KMS-11 (cell line): ENCODE data around the gene LRRC15.

Source experiments
- H2AFZ ChIP-seq: fragments of 200-600 bp; sonication (generic); 2 replicates; pipeline ENCODE4 v1.6.1; 2016; ENCODE audit warnings: antibody characterized with exemption, mixed run types, low read depth
- H3K27ac ChIP-seq: fragments of 200-600 bp; sonication (generic); 2 replicates; pipeline ENCODE4 v1.6.1; 2016; ENCODE audit warnings: mild to moderate bottlenecking, mixed run types
- H3K27me3 ChIP-seq: fragments of 200-600 bp; sonication (generic); 2 replicates; pipeline ENCODE4 v1.6.1; 2017; ENCODE audit warnings: mild to moderate bottlenecking, low read depth, mixed run types, moderate library complexity; ENCODE audit not compliant: insufficient read depth
- H3K36me3 ChIP-seq: fragments of 200-600 bp; sonication (generic); 2 replicates; pipeline ENCODE4 v1.6.1; 2017; ENCODE audit warnings: mild to moderate bottlenecking, mixed run types; ENCODE audit not compliant: insufficient read depth
- H3K4me1 ChIP-seq: fragments of 200-600 bp; sonication (generic); 2 replicates; pipeline ENCODE4 v1.6.1; 2016; ENCODE audit warnings: mild to moderate bottlenecking, low read depth, mixed run types; ENCODE audit not compliant: poor library complexity, severe bottlenecking
- H3K4me2 ChIP-seq: fragments of 200-600 bp; sonication (generic); 2 replicates; pipeline ENCODE4 v1.7.0; 2016; ENCODE audit warnings: mild to moderate bottlenecking, mixed run types
- H3K4me3 ChIP-seq: fragments of 200-600 bp; sonication (generic); IDR thresholded peaks from 2 replicates; pipeline ENCODE4 v1.6.1; 2017; ENCODE audit warnings: low read depth, low read length, mixed read lengths; ENCODE audit not compliant: insufficient read depth
- H3K79me2 ChIP-seq: fragments of 200-600 bp; sonication (generic); 2 replicates; pipeline ENCODE4 v1.6.1; 2016; ENCODE audit warnings: low read depth, mixed run types; ENCODE audit not compliant: insufficient read depth
- H3K9ac ChIP-seq: fragments of 200-600 bp; sonication (generic); 2 replicates; pipeline ENCODE4 v1.6.1; 2016; ENCODE audit warnings: mild to moderate bottlenecking, mixed run types
- H4K20me1 ChIP-seq: fragments of 200-600 bp; sonication (generic); 2 replicates; pipeline ENCODE4 v1.6.1; 2016; ENCODE audit warnings: mild to moderate bottlenecking, mixed run types; ENCODE audit not compliant: insufficient read depth
- CTCF ChIP-seq: fragments of 200-600 bp; sonication (generic); conservative IDR thresholded peaks from 2 replicates; pipeline ENCODE4 v1.6.1; 2017; ENCODE audit warnings: low read depth, mild to moderate bottlenecking, antibody characterized with exemption, low read length, moderate library complexity, mixed read lengths

Gene LRRC15

DNA sequence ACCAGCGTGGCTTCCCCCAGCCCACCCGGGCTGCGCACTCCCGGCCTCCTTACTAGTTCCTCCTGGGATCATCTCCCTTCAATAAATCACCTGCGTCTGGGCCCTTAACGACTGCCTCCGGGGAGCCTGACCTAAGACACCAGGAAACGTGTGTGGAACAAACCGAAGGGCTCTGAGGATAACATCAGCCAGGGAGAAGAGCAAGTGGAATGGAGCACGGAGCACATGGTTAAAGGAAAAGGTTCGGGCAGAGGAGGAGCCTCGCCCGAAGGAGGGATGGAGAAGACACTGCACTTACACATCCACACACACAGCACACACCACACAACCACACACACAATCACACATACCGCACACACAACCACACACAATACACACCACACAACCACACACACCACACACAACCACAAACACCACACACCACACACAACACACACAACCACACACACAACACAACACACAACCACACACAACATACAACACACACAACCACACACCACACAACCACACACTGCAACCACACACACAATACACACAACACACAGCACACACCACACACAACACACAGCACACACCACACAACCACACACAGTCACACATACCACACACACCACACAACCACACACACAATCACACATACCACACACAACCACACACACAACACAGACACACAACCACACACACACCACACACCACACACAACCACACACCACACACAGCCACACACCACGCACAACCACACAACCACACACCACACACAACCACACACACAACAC, 43.2 kb downstream of the LRRC15 start:
- Histone ChIP-seq H3K27ac (no peak overlapping the region), H3K4me1 (no peaks in the 10 kb centered on the region), H3K4me2 (no peak overlapping the region), H3K27me3 (no peaks in the 10 kb centered on the region), H3K36me3 (no peaks in the 10 kb centered on the region), H3K4me3 (no peak overlapping the region), H3K9ac (no peak overlapping the region), H4K20me1 (no peaks in the 10 kb centered on the region), H3K79me2 (no peaks in the 10 kb centered on the region), H2AFZ (no peak overlapping the region)
- TF ChIP-seq CTCF: no peak

DNA sequence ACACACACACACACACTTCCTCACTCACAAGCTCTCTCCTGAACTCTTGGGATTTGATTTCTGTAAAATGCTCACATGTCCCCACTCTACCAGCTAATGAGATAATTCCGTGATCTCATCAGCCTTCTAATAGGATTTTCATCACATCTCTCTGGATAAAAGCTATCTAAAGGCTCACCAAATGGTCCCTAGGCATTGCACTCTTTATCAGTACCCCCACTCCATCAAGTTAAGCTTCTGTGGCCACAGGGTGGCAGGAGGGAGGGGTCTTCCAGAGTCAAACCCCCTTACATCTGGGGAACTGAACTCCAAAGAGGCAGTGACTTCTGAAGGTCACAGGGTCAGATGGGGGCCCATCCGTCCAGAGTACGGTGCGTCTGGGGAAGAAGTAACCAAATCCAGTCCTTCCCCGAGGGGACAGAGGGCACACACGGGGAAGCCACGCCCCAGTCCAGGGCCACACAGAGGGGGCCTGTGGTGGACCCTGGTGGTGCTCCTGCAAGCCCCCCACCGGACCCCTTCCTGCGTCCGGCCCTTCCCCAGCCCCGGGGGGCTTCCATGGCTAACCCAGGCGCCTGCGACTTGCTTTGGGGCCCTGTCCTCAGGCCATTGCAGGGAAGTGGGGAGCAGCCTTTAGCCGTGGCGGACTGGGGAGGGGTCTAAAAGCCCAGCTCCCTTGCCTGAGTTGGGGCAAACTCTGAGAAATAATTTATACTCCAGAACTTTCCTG, 44.0 kb downstream of the LRRC15 start:
- H3K4me1 ChIP-seq: no peaks in the 10 kb centered on the region
- no peaks in the 10 kb centered on the region for H3K27me3 ChIP-seq
- TF ChIP-seq CTCF: no peak
- no peaks in the 10 kb centered on the region for H3K36me3 ChIP-seq
- no peaks in the 10 kb centered on the region for H4K20me1 ChIP-seq
- H3K79me2 ChIP-seq: no peaks in the 10 kb centered on the region
- no peak overlapping the region for H3K4me2 ChIP-seq
- no peak overlapping the region for H3K9ac ChIP-seq
- no peak overlapping the region for H3K4me3 ChIP-seq
- no peak overlapping the region for H3K27ac ChIP-seq
- H2AFZ ChIP-seq: no peak overlapping the region

- Histone ChIP-seq H3K27ac (no peak overlapping the region), H3K9ac (no peak overlapping the region), H3K4me3 (no peak overlapping the region), H3K79me2 (no peaks in the 10 kb centered on the region), H3K36me3 (no peaks in the 10 kb centered on the region), H3K27me3 (no peaks in the 10 kb centered on the region), H3K4me2 (no peak overlapping the region), H3K4me1 (no peaks in the 10 kb centered on the region), H2AFZ (no peak overlapping the region), H4K20me1 (no peaks in the 10 kb centered on the region)
- TF ChIP-seq CTCF: no peak
These were observed 44.7 kb downstream of the LRRC15 start for GRCh38 chr3:194324823-194325327.

DNA sequence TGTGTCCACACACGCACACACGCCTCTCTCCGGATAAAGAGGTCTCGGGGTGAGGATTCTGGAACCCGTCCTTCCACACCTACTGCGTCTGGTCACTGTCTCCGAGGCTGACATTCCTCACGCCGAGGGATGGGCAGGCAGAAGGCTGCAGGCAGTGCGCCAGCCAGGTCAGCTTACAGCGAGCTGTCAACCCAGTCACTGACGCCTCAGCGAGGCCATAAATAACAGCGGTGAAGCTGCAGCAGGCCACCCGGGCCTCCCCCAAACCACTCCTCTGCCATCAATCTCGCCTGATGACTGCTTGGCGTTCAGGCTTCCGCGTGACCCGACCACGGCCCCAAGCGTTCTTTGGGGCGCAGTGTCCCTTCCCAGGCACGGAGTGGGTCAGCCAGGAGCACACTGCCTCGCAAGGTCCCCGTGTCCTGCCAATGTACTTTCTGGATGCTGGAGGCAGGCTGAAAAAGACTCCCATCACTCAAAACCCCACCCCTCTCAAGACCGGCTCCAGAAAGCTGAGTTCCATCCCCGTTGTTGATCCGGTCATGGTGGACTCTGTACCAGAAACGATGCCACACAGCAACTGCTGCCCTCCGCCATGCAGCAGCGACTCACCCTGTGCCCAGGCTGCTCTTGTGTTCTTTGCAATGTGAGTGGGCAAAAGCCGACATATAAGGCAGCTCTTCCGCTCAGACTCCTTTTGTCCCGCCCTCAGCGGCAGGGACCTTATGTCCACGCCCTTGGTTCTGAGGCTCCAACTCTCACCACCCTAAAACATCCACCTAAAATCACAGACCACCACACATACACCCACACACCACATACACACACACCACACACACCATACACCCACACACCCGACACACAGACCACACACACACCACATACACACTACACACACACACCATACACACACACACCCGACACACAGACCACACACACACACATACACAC, 45.5 kb downstream of the LRRC15 start:
- H3K79me2 ChIP-seq: no peaks in the 10 kb centered on the region
- H2AFZ ChIP-seq: no peak overlapping the region
- no peak overlapping the region for H3K4me2 ChIP-seq
- no peaks in the 10 kb centered on the region for H4K20me1 ChIP-seq
- no peak for TF ChIP-seq CTCF
- no peak overlapping the region for H3K9ac ChIP-seq
- H3K27ac ChIP-seq: no peak overlapping the region
- no peaks in the 10 kb centered on the region for H3K36me3 ChIP-seq
- no peaks in the 10 kb centered on the region for H3K27me3 ChIP-seq
- H3K4me3 ChIP-seq: no peak overlapping the region
- no peaks in the 10 kb centered on the region for H3K4me1 ChIP-seq
